HAP-1 (cell line): ENCODE measurements around the gene CYP46A1.

Experiments used
- DNase-seq, 2 experiments: peaks; one replicate each; pipeline ENCODE4 v3.0.0-alpha.2; 2016 to 2020; ENCODE audit warnings: low spot score in 2 of 2
- H3K27me3 ChIP-seq: fragments of 250-450 bp; sonication (Bioruptor Pico); 2 replicates; pipeline ENCODE4 v1.5.1; 2020; ENCODE audit warnings: low read depth, mild to moderate bottlenecking, moderate library complexity
- H3K36me3 ChIP-seq: fragments of 250-450 bp; sonication (Bioruptor Pico); replicated peaks from 2 replicates; pipeline ENCODE4 v1.5.1; 2020; ENCODE audit warnings: mild to moderate bottlenecking
- H3K4me1 ChIP-seq: fragments of 250-450 bp; sonication (Bioruptor Pico); 2 replicates; pipeline ENCODE4 v1.5.1; 2020; ENCODE audit warnings: mild to moderate bottlenecking
- H3K4me3 ChIP-seq: fragments of 250-450 bp; sonication (Bioruptor Pico); 2 replicates; pipeline ENCODE4 v1.5.1; 2020; ENCODE audit warnings: mild to moderate bottlenecking, moderate library complexity
- H3K9me3 ChIP-seq: fragments of 250-450 bp; sonication (Bioruptor Pico); 2 replicates; pipeline ENCODE4 v1.5.1; 2020; ENCODE audit warnings: mild to moderate bottlenecking, moderate library complexity
- in situ Hi-C: fragments of 300-500 bp; cut with MboI; formaldehyde crosslinking; loops from 3 replicates; pipeline ENCODE4 v1.14.3; 2020; ENCODE audit warnings: low sequenced_read_pairs, inconsistent platforms, mixed read lengths

CYP46A1 gene

GRCh38 chr14:99713972-99714371, 29.9 kb downstream of the CYP46A1 start:
- DNase-seq = no peak
- H3K9me3 ChIP-seq = no peaks in the 10 kb centered on the region
- no peak overlapping the region for H3K4me3 ChIP-seq
- in situ Hi-C loops = no loop called here
- no peaks in the 10 kb centered on the region for H3K4me1 ChIP-seq
- H3K36me3 ChIP-seq = no peaks in the 10 kb centered on the region
- peaks cover 17% of the 10 kb centered on the region for H3K27me3 ChIP-seq

GRCh38 chr14:99715266-99716000, 31.3 kb downstream of the CYP46A1 start:
- H3K4me3 ChIP-seq = no peak overlapping the region
- H3K27me3 ChIP-seq = peaks cover 17% of the 10 kb centered on the region
- in situ Hi-C loops = no loop called here
- DNase-seq = no peak
- no peaks in the 10 kb centered on the region for H3K36me3 ChIP-seq
- H3K4me1 ChIP-seq = no peaks in the 10 kb centered on the region
- H3K9me3 ChIP-seq = no peaks in the 10 kb centered on the region

- no peak for DNase-seq
- Histone ChIP-seq H3K4me3 (no peak overlapping the region), H3K36me3 (no peaks in the 10 kb centered on the region), H3K9me3 (no peaks in the 10 kb centered on the region), H3K27me3 (peaks cover 10% of the 10 kb centered on the region), H3K4me1 (no peaks in the 10 kb centered on the region)
- in situ Hi-C loops = no loop called here
Observed at GRCh38 chr14:99716091-99716849, 32.2 kb downstream of the CYP46A1 start.

GRCh38 chr14:99716850-99717681, 33.0 kb downstream of the CYP46A1 start:
- peaks cover 2% of the 10 kb centered on the region for H3K27me3 ChIP-seq
- in situ Hi-C loops = no loop called here
- no peak for DNase-seq
- no peak overlapping the region for H3K4me3 ChIP-seq
- no peaks in the 10 kb centered on the region for H3K9me3 ChIP-seq
- H3K4me1 ChIP-seq = no peaks in the 10 kb centered on the region
- no peaks in the 10 kb centered on the region for H3K36me3 ChIP-seq

GRCh38 chr14:99717682-99718013, 33.5 kb downstream of the CYP46A1 start:
- no peaks in the 10 kb centered on the region; the same call in 1 of the 2 replicates for H3K27me3 ChIP-seq
- DNase-seq = no peak
- in situ Hi-C loops = no loop called here

GRCh38 chr14:99718031-99718810, 34.1 kb downstream of the CYP46A1 start:
- DNase-seq = peak; percentile 13 to 69
- Histone ChIP-seq H3K9me3 (no peaks in the 10 kb centered on the region), H3K4me3 (no peak overlapping the region), H3K36me3 (no peaks in the 10 kb centered on the region), H3K27me3 (no peaks in the 10 kb centered on the region; the same call in 1 of the 2 replicates), H3K4me1 (no peaks in the 10 kb centered on the region)
- in situ Hi-C loops = no loop called here

More at GRCh38 chr14:99717682-99718013, 33.5 kb downstream of the CYP46A1 start:
- Histone ChIP-seq H3K4me1 (no peaks in the 10 kb centered on the region), H3K9me3 (no peaks in the 10 kb centered on the region), H3K4me3 (no peak overlapping the region), H3K36me3 (no peaks in the 10 kb centered on the region)

GRCh38 chr14:99718811-99719192, 34.7 kb downstream of the CYP46A1 start:
- Histone ChIP-seq H3K9me3 (no peaks in the 10 kb centered on the region), H3K36me3 (no peaks in the 10 kb centered on the region), H3K4me3 (no peak overlapping the region), H3K27me3 (no peaks in the 10 kb centered on the region; the same call in 1 of the 2 replicates), H3K4me1 (no peaks in the 10 kb centered on the region)
- no peak for DNase-seq
- in situ Hi-C loops = no loop called here

GRCh38 chr14:99720941-99721791, 37.1 kb downstream of the CYP46A1 start:
- H3K4me1 ChIP-seq = no peaks in the 10 kb centered on the region
- no peaks in the 10 kb centered on the region for H3K36me3 ChIP-seq
- no peak overlapping the region for H3K4me3 ChIP-seq
- no peaks in the 10 kb centered on the region for H3K9me3 ChIP-seq
- in situ Hi-C loops = no loop called here
- no peaks in the 10 kb centered on the region for H3K27me3 ChIP-seq
- DNase-seq = no peak

GRCh38 chr14:99721792-99722516, 37.9 kb downstream of the CYP46A1 start:
- in situ Hi-C loops = no loop called here

GRCh38 chr14:99722741-99723140, 38.6 kb downstream of the CYP46A1 start:
- DNase-seq = peak in 1 of 2 experiments; percentile 2
- H3K4me3 ChIP-seq = no peak overlapping the region
- in situ Hi-C loops = no loop called here
- H3K4me1 ChIP-seq = no peaks in the 10 kb centered on the region
- H3K9me3 ChIP-seq = no peaks in the 10 kb centered on the region
- H3K27me3 ChIP-seq = no peaks in the 10 kb centered on the region
- H3K36me3 ChIP-seq = no peaks in the 10 kb centered on the region

More at GRCh38 chr14:99721792-99722516, 37.9 kb downstream of the CYP46A1 start:
- Histone ChIP-seq H3K9me3 (no peaks in the 10 kb centered on the region), H3K4me1 (no peaks in the 10 kb centered on the region), H3K4me3 (no peak overlapping the region), H3K36me3 (no peaks in the 10 kb centered on the region), H3K27me3 (no peaks in the 10 kb centered on the region)
- DNase-seq = no peak

- Histone ChIP-seq H3K27me3 (no peaks in the 10 kb centered on the region), H3K4me3 (no peak overlapping the region), H3K36me3 (no peaks in the 10 kb centered on the region), H3K9me3 (no peaks in the 10 kb centered on the region), H3K4me1 (no peaks in the 10 kb centered on the region)
- DNase-seq = peak in 1 of 2 experiments; percentile 7
- in situ Hi-C loops = no loop called here
Observed at GRCh38 chr14:99724196-99724891, 40.2 kb downstream of the CYP46A1 start.
